Activated CD8-positive, alpha-beta T cell treated with anti-CD3 and anti-CD28 coated beads for 36 hours (primary cell): ENCODE data around the gene ADAD2. TPM values are rescaled to one million over a fixed set of nuclear protein-coding genes. Genes with fewer than 3 reads are reported as not detected.

ENCODE experiments used
- ATAC-seq: fragments of 200-7000 bp; cut with Tn5 transposase; one replicate; pipeline ENCODE4 v1.10.0; 2021; ENCODE audit warnings: mild to moderate bottlenecking, moderate library complexity
- CTCF ChIA-PET: fragments of 350-600 bp; sonication (Branson Sonifier 250); formaldehyde crosslinking; loops from one replicate; lab custom pipeline; 2021; ENCODE audit warnings: antibody characterized with exemption; lab: Charles Lee
- POLR2A ChIA-PET: fragments of 350-600 bp; sonication (Branson Sonifier 250); formaldehyde crosslinking; loops from one replicate; lab custom pipeline; 2021; ENCODE audit warnings: antibody characterized with exemption; lab: Charles Lee
- DNase-seq: peaks from one replicate; pipeline ENCODE4 v3.0.0-alpha.2; 2020
- H3K27ac Mint-ChIP-seq: one replicate; pipeline ENCODE4 v1.8.0; 2021; ENCODE audit warnings: mild to moderate bottlenecking, mixed read lengths
- H3K27me3 Mint-ChIP-seq: one replicate; pipeline ENCODE4 v1.8.0; 2021; ENCODE audit warnings: mixed read lengths
- H3K36me3 Mint-ChIP-seq: one replicate; pipeline ENCODE4 v1.8.0; 2021; ENCODE audit warnings: low read depth, mixed read lengths
- H3K4me1 Mint-ChIP-seq: one replicate; pipeline ENCODE4 v1.8.0; 2021; ENCODE audit warnings: low read depth, mixed read lengths
- H3K4me3 Mint-ChIP-seq: one replicate; pipeline ENCODE4 v1.8.0; 2021; ENCODE audit warnings: mild to moderate bottlenecking, moderate library complexity, mixed read lengths
- H3K9me3 Mint-ChIP-seq: one replicate; pipeline ENCODE4 v1.8.0; 2021; ENCODE audit warnings: mixed read lengths
- intact Hi-C: fragments of 100-400 bp; cut with micrococcal nuclease; formaldehyde crosslinking; loops from one replicate; pipeline ENCODE4 v1.10.0; 2022
- total RNA-seq, 2 experiments: library from RNA; stranded (reverse); gene quantifications; one replicate each; pipeline ENCODE4 v1.2.3, GENCODE V29; 2021
- TF ChIP-seq, protein P1 (sequence below): fragments of 200-600 bp; IDR thresholded peaks from one replicate; pipeline ENCODE4 v1.8.0; 2022; ENCODE audit warnings: antibody characterized with exemption, mild to moderate bottlenecking

The ADAD2 gene
- total RNA-seq, 2 experiments from 2014 or later = 0.16 to 0.63 TPM

DNA sequence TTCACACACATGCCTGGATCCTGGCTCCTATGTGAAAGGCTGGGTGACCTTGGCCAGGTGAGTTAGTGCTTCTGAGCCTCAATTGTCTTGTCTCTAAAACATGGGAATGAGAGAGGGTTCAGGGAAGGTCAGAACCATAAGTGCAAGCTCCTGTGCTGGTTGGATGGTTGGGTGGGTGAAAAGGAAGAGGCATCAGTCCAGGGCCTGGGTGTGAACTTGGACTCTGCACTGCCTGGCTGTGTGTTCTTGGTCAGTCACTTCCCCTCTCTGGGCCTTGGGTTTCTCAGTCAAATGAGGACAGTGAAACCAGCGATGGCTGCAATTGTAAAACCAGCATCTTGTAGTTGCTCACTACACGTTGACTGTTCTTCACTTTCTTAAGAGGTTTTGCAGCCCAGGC is 49.5 kb downstream of the ADAD2 start:
- ChIA-PET CTCF (interaction anchor here (1.2 kb wide), 1 partner anchor 37 kb away, joined by 4 read pairs; no protein-coding TSS in a partner anchor), POLR2A (no interaction called here)
- no peak overlapping the region for H3K4me3 Mint-ChIP-seq
- H3K36me3 Mint-ChIP-seq = no peaks in the 10 kb centered on the region
- H3K9me3 Mint-ChIP-seq = no peaks in the 10 kb centered on the region
- no peaks in the 10 kb centered on the region for H3K4me1 Mint-ChIP-seq
- TF ChIP-seq, protein P1, sequence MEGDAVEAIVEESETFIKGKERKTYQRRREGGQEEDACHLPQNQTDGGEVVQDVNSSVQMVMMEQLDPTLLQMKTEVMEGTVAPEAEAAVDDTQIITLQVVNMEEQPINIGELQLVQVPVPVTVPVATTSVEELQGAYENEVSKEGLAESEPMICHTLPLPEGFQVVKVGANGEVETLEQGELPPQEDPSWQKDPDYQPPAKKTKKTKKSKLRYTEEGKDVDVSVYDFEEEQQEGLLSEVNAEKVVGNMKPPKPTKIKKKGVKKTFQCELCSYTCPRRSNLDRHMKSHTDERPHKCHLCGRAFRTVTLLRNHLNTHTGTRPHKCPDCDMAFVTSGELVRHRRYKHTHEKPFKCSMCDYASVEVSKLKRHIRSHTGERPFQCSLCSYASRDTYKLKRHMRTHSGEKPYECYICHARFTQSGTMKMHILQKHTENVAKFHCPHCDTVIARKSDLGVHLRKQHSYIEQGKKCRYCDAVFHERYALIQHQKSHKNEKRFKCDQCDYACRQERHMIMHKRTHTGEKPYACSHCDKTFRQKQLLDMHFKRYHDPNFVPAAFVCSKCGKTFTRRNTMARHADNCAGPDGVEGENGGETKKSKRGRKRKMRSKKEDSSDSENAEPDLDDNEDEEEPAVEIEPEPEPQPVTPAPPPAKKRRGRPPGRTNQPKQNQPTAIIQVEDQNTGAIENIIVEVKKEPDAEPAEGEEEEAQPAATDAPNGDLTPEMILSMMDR = no peak
- DNase-seq (no peak), ATAC-seq (no peak)
- intact Hi-C loops = no loop called here
- H3K27me3 Mint-ChIP-seq = peaks cover 31% of the 10 kb centered on the region
- no peak overlapping the region for H3K27ac Mint-ChIP-seq

DNA sequence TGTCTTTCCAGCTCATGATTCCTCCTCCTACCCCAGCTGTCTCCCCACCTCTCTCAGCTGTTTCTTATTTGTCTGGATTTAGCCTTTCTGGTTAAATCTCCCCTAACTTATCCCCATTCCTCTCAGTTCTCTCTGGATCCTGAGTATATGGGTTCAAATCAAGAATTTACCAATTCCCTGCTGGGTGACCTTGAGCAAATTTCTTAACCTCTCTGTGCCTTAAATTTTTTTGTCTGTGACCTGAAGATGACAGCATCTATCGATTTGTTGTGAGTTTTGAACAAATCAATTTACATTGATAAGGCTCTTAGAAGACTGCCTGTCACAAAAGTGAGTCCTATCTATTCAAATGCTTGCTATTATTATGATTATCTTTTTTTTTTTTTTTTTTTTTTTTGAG is 50.8 kb downstream of the ADAD2 start:
- Mint-ChIP-seq H3K27me3 (peaks cover 30% of the 10 kb centered on the region), H3K4me1 (no peaks in the 10 kb centered on the region), H3K4me3 (no peak overlapping the region), H3K27ac (no peak overlapping the region), H3K36me3 (no peaks in the 10 kb centered on the region), H3K9me3 (no peaks in the 10 kb centered on the region)
- no peak for ATAC-seq
- CTCF ChIA-PET = no interaction called here
- no peak for DNase-seq
- TF ChIP-seq, protein P1 = no peak
- intact Hi-C loops = no loop called here
- POLR2A ChIA-PET = no interaction called here

DNA sequence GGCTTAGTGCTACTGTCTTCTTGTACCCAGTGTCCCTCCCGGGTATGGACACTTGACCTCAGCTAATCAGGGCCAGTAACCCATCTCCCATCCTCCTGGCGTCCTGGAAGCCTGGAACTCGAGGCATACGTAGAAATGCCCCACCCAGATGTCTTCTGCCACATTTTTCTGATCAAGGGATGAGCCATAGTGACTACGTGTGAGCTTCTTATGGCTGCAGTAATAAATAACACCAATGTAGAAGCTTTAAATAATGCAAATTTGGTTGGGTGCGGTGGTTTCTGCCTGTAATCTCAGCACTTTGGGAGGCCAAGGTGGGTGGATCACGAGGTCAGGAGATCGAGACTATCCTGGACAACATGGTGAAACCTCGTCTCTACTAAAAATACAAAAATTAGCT is 51.9 kb downstream of the ADAD2 start:
- no peaks in the 10 kb centered on the region for H3K9me3 Mint-ChIP-seq
- H3K36me3 Mint-ChIP-seq = no peaks in the 10 kb centered on the region
- ATAC-seq = no peak
- no peak overlapping the region for H3K27ac Mint-ChIP-seq
- no peak overlapping the region for H3K4me3 Mint-ChIP-seq
- CTCF ChIA-PET = no interaction called here
- TF ChIP-seq, protein P1 = no peak
- DNase-seq = no peak
- H3K4me1 Mint-ChIP-seq = no peaks in the 10 kb centered on the region
- intact Hi-C loops = no loop called here
- H3K27me3 Mint-ChIP-seq = peaks cover 30% of the 10 kb centered on the region
- POLR2A ChIA-PET = no interaction called here

DNA sequence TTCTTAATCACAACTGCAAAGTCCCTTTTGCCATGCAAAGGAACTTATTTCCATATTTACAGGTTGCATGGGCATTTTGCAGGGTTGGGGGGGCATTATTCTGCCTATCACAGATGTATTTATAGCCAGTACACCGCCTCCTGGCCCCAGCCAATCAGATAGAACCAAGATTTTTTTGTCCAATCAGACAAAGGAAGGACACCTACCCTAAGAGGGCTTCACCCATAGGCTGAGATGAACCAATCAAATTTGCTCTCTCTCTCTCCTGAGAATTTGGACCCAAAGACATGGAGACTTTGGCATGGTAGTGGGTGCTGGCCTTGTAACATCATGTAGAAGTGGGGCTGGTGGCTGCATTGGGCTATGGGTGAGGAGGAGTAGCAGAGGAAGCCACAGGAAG is 52.8 kb downstream of the ADAD2 start:
- no peak overlapping the region for H3K4me3 Mint-ChIP-seq
- H3K9me3 Mint-ChIP-seq = no peaks in the 10 kb centered on the region
- no peak overlapping the region for H3K27ac Mint-ChIP-seq
- no peaks in the 10 kb centered on the region for H3K4me1 Mint-ChIP-seq
- ATAC-seq (no peak), DNase-seq (no peak)
- TF ChIP-seq, protein P1 = no peak
- CTCF ChIA-PET = no interaction called here
- POLR2A ChIA-PET = no interaction called here
- H3K36me3 Mint-ChIP-seq = no peaks in the 10 kb centered on the region
- intact Hi-C loops = no loop called here
- peaks cover 30% of the 10 kb centered on the region for H3K27me3 Mint-ChIP-seq

DNA sequence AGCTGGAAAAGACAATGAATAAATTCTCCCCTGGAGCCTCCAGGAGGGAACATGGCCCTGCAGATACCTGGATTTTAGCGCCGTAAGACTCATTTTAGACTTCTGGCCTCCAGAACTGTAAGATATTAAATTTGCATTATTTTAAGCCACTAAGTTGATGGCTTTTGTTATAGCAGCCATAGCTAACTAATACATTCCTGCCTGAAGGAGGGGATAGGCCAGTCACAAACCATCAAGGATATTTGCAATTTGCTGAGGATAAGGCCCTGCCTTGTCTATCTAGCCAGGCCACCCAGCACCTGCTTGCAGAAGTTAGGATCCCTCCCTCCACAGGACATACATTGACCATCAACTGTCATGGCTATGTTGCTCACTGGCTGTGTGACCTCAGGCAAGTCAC is 53.8 kb downstream of the ADAD2 start:
- H3K4me3 Mint-ChIP-seq = no peak overlapping the region
- TF ChIP-seq, protein P1 = no peak
- no peak for DNase-seq
- ATAC-seq = no peak
- ChIA-PET POLR2A (no interaction called here), CTCF (no interaction called here)
- H3K27ac Mint-ChIP-seq = no peak overlapping the region
- no peaks in the 10 kb centered on the region for H3K4me1 Mint-ChIP-seq
- peaks cover 21% of the 10 kb centered on the region for H3K27me3 Mint-ChIP-seq
- no peaks in the 10 kb centered on the region for H3K36me3 Mint-ChIP-seq
- intact Hi-C loops = no loop called here
- no peaks in the 10 kb centered on the region for H3K9me3 Mint-ChIP-seq
